A673 (cell line): ENCODE results near the gene EIF1. TPM values are rescaled to one million over a fixed set of nuclear protein-coding genes. Genes with fewer than 3 reads are reported as not detected.

Experiments used
- BruUV-seq: library from RNA; stranded (reverse); fragments of 400-500 nt; replicated peaks from 2 replicates; lab custom pipeline; 2021; lab: Mats Ljungman, UMichigan
- CTCF ChIA-PET: fragments of 300-600 bp; sonication (Branson Sonifier 250); formaldehyde crosslinking; loops from one replicate; lab custom pipeline; 2022; ENCODE audit warnings: antibody characterized with exemption; lab: Charles Lee
- POLR2A ChIA-PET: fragments of 300-600 bp; sonication (Branson Sonifier 250); formaldehyde crosslinking; loops from one replicate; lab custom pipeline; 2022; ENCODE audit warnings: antibody characterized with exemption; ENCODE audit not compliant: low non-redundant PET; lab: Charles Lee
- DNase-seq: peaks from one replicate; pipeline ENCODE4 v3.0.0-alpha.2; 2015; ENCODE audit warnings: low spot score
- H3K27ac ChIP-seq: fragments of 200-600 bp; sonication (generic); 2 replicates; pipeline ENCODE4 v1.5.1; 2016; ENCODE audit warnings: mixed run types, low read depth, mild to moderate bottlenecking, mixed read lengths, antibody characterized with exemption, low read length; ENCODE audit not compliant: poor library complexity, severe bottlenecking
- H3K27me3 ChIP-seq: fragments of 200-600 bp; sonication (generic); replicated peaks from 2 replicates; pipeline ENCODE4 v1.6.1; 2017; ENCODE audit warnings: mixed run types, low read depth, mild to moderate bottlenecking, mixed read lengths, antibody characterized with exemption, low read length; ENCODE audit not compliant: insufficient read depth, poor library complexity
- H3K36me3 ChIP-seq: fragments of 200-600 bp; sonication (generic); 2 replicates; pipeline ENCODE4 v1.6.1; 2016; ENCODE audit warnings: mixed run types, mild to moderate bottlenecking, mixed read lengths, antibody characterized with exemption, low read length; ENCODE audit not compliant: insufficient read depth, poor library complexity, severe bottlenecking
- H3K4me1 ChIP-seq: fragments of 200-600 bp; sonication (generic); 2 replicates; pipeline ENCODE4 v1.6.1; 2017; ENCODE audit warnings: mixed run types, mild to moderate bottlenecking, mixed read lengths, antibody characterized with exemption, low read length; ENCODE audit not compliant: insufficient read depth, poor library complexity, severe bottlenecking
- H3K4me3 ChIP-seq: fragments of 200-600 bp; sonication (generic); 2 replicates; pipeline ENCODE4 v1.5.1; 2016; ENCODE audit warnings: low read depth, mixed run types, mild to moderate bottlenecking, mixed read lengths, low read length; ENCODE audit not compliant: poor library complexity, severe bottlenecking
- H3K9me3 ChIP-seq: fragments of 200-600 bp; sonication (generic); 2 replicates; pipeline ENCODE4 v1.6.1; 2016; ENCODE audit warnings: mixed run types, low read depth, mild to moderate bottlenecking, mixed read lengths, antibody characterized with exemption, low read length; ENCODE audit not compliant: poor library complexity, severe bottlenecking
- EZH2 ChIP-seq: fragments of 200-600 bp; sonication (generic); IDR thresholded peaks from 2 replicates; pipeline ENCODE4 v1.6.1; 2017; ENCODE audit warnings: borderline replicate concordance, low read depth, mild to moderate bottlenecking, mixed read lengths, antibody characterized with exemption, low read length; ENCODE audit not compliant: poor library complexity, severe bottlenecking
- intact Hi-C: fragments of 100-400 bp; cut with micrococcal nuclease; formaldehyde crosslinking; loops from one replicate; pipeline ENCODE4 v1.10.0; 2022; ENCODE audit not compliant: unreplicated experiment
- total RNA-seq: library from RNA; stranded (reverse); gene quantifications from 2 replicates; pipeline ENCODE4 v1.2.3, GENCODE V29; 2021
- TF ChIP-seq, protein P1 (sequence below): fragments of 300-800, 200-600 bp; sonication (generic); conservative IDR thresholded peaks from 2 replicates; pipeline ENCODE4 v1.5.1; 2017; ENCODE audit warnings: low read depth, mild to moderate bottlenecking, antibody characterized with exemption, low read length, moderate library complexity, mixed read lengths

The EIF1 gene
- total RNA-seq, 1 experiment from 2014 or later: 524 TPM

DNA sequence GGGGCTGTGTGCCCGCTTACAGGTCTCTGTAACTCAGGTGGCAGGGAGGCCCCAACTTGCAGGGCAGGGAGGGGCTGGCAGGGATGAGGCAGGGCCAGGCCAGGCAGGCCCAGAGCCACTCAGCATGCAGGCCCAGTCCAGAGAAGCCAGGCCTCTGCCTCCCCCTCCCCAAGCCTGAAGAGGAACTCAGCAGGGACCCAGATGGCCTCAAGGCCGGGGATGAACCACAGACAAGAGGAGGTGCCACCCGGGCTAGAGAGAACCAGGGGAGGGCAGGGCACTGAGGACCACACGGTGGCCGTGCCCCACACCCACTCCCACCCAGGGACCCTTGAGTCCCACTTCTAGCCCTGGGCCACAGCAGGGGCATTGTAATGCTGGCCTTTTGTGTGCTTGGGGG is 29.8 kb upstream of the EIF1 start:
- Histone ChIP-seq H3K4me1 (no peaks in the 10 kb centered on the region), H3K4me3 (no peak overlapping the region), H3K36me3 (no peaks in the 10 kb centered on the region), H3K9me3 (no peaks in the 10 kb centered on the region), H3K27me3 (no peaks in the 10 kb centered on the region), H3K27ac (no peak overlapping the region)
- POLR2A ChIA-PET: no interaction called here
- no peak for DNase-seq
- TF ChIP-seq, protein P1, sequence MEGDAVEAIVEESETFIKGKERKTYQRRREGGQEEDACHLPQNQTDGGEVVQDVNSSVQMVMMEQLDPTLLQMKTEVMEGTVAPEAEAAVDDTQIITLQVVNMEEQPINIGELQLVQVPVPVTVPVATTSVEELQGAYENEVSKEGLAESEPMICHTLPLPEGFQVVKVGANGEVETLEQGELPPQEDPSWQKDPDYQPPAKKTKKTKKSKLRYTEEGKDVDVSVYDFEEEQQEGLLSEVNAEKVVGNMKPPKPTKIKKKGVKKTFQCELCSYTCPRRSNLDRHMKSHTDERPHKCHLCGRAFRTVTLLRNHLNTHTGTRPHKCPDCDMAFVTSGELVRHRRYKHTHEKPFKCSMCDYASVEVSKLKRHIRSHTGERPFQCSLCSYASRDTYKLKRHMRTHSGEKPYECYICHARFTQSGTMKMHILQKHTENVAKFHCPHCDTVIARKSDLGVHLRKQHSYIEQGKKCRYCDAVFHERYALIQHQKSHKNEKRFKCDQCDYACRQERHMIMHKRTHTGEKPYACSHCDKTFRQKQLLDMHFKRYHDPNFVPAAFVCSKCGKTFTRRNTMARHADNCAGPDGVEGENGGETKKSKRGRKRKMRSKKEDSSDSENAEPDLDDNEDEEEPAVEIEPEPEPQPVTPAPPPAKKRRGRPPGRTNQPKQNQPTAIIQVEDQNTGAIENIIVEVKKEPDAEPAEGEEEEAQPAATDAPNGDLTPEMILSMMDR: no peak
- no peak for TF ChIP-seq EZH2
- BruUV-seq: no TSS peak
- intact Hi-C loops: no loop called here
- CTCF ChIA-PET: no interaction called here

DNA sequence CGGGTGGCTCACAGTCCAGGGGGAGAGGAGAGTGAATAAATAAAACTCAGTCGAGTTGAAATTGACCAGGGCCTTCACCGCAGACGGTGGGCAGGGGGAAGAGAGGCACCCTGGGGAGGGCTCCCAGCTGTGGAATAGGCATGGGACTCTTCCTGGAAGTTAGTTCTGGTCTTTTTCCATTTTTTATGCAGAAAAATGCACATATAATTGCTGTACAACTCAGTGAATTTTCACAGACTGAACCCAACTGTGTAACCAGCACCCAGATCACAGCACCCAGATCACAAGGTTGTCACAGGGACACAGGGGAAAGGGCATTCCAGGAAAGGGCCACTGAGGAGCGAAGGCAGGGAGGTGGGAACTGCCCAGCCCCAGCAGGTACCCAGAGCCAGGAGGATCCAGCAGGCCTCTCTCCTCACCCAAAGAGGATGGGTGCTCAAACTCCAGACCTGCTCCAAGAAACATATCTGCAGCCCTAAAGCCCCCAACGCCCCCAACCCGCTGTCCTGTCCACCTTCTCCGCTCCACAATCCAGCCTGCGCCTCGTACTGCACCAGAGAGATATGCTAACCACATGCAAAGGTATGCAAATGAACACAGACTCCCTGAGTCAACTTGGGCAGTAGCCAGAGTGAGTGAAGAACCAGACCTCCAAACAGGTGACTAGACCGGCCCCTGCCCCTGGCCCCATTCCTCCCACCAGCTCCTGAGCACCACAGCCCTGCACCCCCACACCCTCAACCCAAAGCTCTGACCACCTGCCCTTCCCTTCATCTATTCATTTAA is 29.1 kb upstream of the EIF1 start:
- Histone ChIP-seq H3K4me3 (no peak overlapping the region), H3K4me1 (no peaks in the 10 kb centered on the region), H3K36me3 (no peaks in the 10 kb centered on the region), H3K27ac (no peak overlapping the region), H3K27me3 (no peaks in the 10 kb centered on the region), H3K9me3 (no peaks in the 10 kb centered on the region)
- no peak for TF ChIP-seq EZH2
- TF ChIP-seq, protein P1: no peak
- CTCF ChIA-PET: no interaction called here
- intact Hi-C loops: loop anchor here (5.0 kb wide), 1 partner anchor 802 kb away; no protein-coding TSS in a partner anchor
- POLR2A ChIA-PET: no interaction called here
- no TSS peak for BruUV-seq
- DNase-seq: no peak

DNA sequence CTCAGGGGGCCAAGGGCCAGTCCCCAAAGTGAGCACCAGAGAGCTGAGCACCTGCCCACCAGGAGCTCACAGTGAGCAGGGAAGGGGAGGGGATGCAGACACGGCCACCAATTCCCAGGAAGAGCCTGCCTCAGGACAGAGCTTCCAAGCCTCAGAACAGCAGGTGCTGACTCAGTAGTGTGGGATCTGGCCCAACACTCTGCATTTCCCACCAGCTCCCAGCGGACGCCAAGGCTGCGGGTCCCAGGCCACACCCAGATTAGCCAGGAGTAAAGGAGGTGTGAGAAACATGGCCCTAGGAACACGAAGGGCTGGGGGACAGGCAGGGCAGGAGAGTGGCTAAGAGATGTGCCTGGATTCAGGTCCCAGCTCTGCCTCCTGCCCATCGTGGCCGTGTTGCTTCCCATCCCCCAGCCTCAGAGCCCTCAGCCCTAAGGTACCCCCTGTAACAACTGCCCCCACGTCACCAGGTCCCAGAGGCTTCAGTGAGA is 28.4 kb upstream of the EIF1 start:
- no peak for TF ChIP-seq EZH2
- TF ChIP-seq, protein P1: no peak
- no TSS peak for BruUV-seq
- Histone ChIP-seq H3K4me3 (no peak overlapping the region), H3K36me3 (no peaks in the 10 kb centered on the region), H3K9me3 (no peaks in the 10 kb centered on the region), H3K4me1 (no peaks in the 10 kb centered on the region), H3K27me3 (no peaks in the 10 kb centered on the region), H3K27ac (no peak overlapping the region)
- ChIA-PET POLR2A (no interaction called here), CTCF (interaction anchor here (0.6 kb wide), 1 partner anchor 107 kb away, joined by 3 read pairs; no protein-coding TSS in a partner anchor)
- intact Hi-C loops: loop anchor here (5.0 kb wide), 1 partner anchor 803 kb away; no protein-coding TSS in a partner anchor
- no peak for DNase-seq
